Measurements from ENCODE around the gene SIGMAR1. TPM values are rescaled to one million over a fixed set of nuclear protein-coding genes. Genes with fewer than 3 reads are reported as not detected.
A peak's percentile ranks its signal among the peaks of the same experiment; 100 is the strongest.

Gene SIGMAR1
- total and polyA plus RNA-seq, 12 donors, result 34.6 to 158 (median 83.0) TPM

GRCh38 chr9:34589636-34590380 lies 47.8 kb downstream of the SIGMAR1 start, which contains the start of gene CNTFR:
TSS of gene CNTFR (minus strand) at chr9:34589724. CDS start at chr9:34568981, 20,743 bp downstream.
- Histone ChIP-seq H3K9me3 (replicated peaks in 1 of 3) (no peaks in the 10 kb centered on the region), H3K27ac (peak within 1 kb of the TSS in 1 of 5 donors; percentile 3), H3K36me3 (replicated peaks in 1 of 2) (no peaks in the 10 kb centered on the region), H3K4me3 (peak within 1 kb of the TSS in 1 of 4 donors; percentile 57), H3K4me1 (replicated peaks in 1 of 2) (peaks cover 0 to 4% of the 10 kb centered on the region in 2 donors), H3K27me3 (peaks cover 30% of the 10 kb centered on the region)
- no peak for TF ChIP-seq POLR2A (IDR thresholded peaks at IDR 0.05)
- TF ChIP-seq CTCF (IDR thresholded peaks at IDR 0.05), result no peak
- WGBS, 4 donors, result 3 to 8% (median 5%) methylated on average over 16 to 103 of the region's 104 CpGs
- intact Hi-C loops (cut with DNase I), result loop anchor here (2.0 to 10.0 kb wide), 4 partner anchors 39 to 188 kb away; no protein-coding TSS in a partner anchor
- no peak for DNase-seq

GRCh38 chr9:34588671-34589635 lies 48.6 kb downstream of the SIGMAR1 start:
- H3K9me3 ChIP-seq (replicated peaks in 1 of 3), result no peaks in the 10 kb centered on the region
- no peak overlapping the region for H3K27ac ChIP-seq
- H3K36me3 ChIP-seq (replicated peaks in 1 of 2), result no peaks in the 10 kb centered on the region
- H3K27me3 ChIP-seq, result peaks cover 30% of the 10 kb centered on the region
- 1 to 3% (median 2%) methylated on average over 34 to 86 of the region's 86 CpGs for WGBS, 4 donors
- TF ChIP-seq POLR2A (IDR thresholded peaks at IDR 0.05), result no peak
- TF ChIP-seq CTCF (IDR thresholded peaks at IDR 0.05), result no peak
- intact Hi-C loops (cut with DNase I), result no loop called here
- DNase-seq, result no peak
- peaks cover 0 to 4% of the 10 kb centered on the region in 2 donors for H3K4me1 ChIP-seq (replicated peaks in 1 of 2)
- H3K4me3 ChIP-seq, result peak overlapping the region in 1 of 4 donors; percentile 57

- peaks cover 0 to 4% of the 10 kb centered on the region in 2 donors for H3K4me1 ChIP-seq (replicated peaks in 1 of 2)
- DNase-seq, result no peak
- TF ChIP-seq CTCF (IDR thresholded peaks at IDR 0.05), result no peak
- no peak for TF ChIP-seq POLR2A (IDR thresholded peaks at IDR 0.05)
Observed at GRCh38 chr9:34587271-34587670, 50.3 kb downstream of the SIGMAR1 start.

More at GRCh38 chr9:34587271-34587670, 50.3 kb downstream of the SIGMAR1 start:
- Histone ChIP-seq H3K9me3 (replicated peaks in 1 of 3) (no peaks in the 10 kb centered on the region), H3K4me3 (no peak overlapping the region), H3K36me3 (replicated peaks in 1 of 2) (no peaks in the 10 kb centered on the region), H3K27me3 (peaks cover 30% of the 10 kb centered on the region), H3K27ac (no peak overlapping the region)
- intact Hi-C loops (cut with DNase I), result no loop called here
- WGBS, 4 donors, result 56 to 83% (median 69%) methylated on average over 1 to 2 of the region's 2 CpGs; no CpG with 5 or more reads in 1 of the 4 donors

All from adrenal gland (tissue), 12 donors.